ENCODE results near the gene POLR2F. TPM values are rescaled to one million over a fixed set of nuclear protein-coding genes. Genes with fewer than 3 reads are reported as not detected.
A peak's percentile ranks its signal among the peaks of the same experiment; 100 is the strongest.
"Not testable (repeated sequence)": the region's sequence is repeated elsewhere in the genome, so short reads cannot be mapped to it uniquely, and the experiment has no call there.

POLR2F gene
- total RNA-seq, 1 experiment from 2014 or later, result 167 TPM

DNA sequence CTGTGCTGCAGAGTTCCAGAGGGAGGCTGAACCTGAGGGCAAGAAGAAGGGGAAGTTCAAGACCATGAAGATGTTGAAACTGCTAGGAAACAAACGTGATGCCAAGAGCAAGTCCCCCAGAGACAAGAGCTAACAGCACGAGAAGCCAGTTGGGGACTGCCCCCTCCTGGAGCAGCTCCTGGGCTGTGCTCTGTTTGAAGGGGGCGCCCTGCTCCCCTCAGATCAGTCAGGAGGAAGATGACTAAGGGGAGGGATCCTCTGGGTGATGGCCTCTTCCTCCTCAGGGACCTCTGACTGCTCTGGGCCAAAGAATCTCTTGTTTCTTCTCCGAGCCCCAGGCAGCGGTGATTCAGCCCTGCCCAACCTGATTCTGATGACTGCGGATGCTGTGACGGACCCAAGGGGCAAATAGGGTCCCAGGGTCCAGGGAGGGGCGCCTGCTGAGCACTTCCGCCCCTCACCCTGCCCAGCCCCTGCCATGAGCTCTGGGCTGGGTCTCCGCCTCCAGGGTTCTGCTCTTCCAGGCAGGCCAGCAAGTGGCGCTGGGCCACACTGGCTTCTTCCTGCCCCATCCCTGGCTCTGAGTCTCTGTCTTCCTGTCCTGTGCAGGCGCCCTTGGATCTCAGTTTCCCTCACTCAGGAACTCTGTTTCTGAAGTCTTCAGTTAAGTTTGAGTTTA lies 12.7 kb upstream of the POLR2F start:
- DNase-seq, result no peak
- H3K27me3 ChIP-seq, result no peaks in the 10 kb centered on the region
- peaks cover 43% of the 10 kb centered on the region for H3K36me3 ChIP-seq
- no peaks in the 10 kb centered on the region for H3K9me3 ChIP-seq
- no peak overlapping the region for H3K4me3 ChIP-seq

DNA sequence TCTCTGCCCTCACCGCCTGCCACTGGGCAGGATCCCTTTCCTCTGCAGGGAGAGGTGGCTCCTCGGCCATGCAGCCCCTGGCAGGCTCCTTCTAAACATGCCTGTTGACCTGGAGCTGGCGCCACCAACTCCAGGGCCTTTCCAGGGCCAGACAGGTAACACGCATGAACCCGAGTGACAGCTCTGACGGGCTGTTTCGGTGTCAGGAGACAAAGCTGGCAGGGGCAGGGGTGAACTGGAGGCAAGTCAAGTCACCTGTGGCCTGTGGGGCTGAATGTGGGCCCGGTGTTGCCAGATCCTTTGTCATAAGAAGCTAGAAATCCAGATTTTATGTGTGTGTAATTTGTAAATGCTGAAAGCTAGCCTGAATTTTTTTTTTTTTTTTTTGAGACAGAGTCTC lies 11.4 kb upstream of the POLR2F start:
- Histone ChIP-seq H3K27me3 (no peaks in the 10 kb centered on the region), H3K9me3 (no peaks in the 10 kb centered on the region), H3K4me3 (no peak overlapping the region), H3K36me3 (peaks cover 32% of the 10 kb centered on the region)
- DNase-seq, result no peak

DNA sequence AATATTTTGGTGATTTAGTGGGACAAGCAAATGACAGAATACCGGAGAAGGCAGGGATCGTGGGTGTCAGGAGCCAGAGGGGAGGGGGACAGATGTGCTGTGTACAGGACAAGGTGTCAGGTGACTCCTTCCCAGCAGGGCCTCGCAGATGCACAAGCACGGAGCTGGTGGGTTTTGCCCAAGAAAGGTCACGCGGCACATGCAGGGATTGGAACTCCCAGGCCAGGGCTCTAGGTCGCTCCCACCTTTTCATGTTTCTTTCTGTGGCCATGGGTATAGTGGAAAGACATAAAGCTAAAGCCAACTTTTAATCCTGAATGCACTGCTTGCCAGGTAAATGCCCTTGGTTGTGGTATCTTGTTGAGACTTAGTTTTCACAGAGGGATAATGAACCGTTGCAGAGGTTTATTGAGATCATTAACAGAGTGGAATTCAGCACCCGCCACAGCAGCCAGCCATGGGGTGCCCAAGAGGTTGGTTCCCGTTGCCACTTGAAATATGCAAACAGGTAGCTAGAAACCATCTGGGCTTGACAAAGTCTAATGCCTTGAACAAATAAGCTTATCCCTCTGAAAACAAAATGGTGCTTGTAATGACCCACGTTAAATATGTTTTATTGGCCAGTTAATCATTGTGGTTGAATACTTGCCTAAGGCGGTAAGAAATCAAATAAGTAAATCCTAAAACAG lies 10.2 kb upstream of the POLR2F start:
- no peaks in the 10 kb centered on the region for H3K9me3 ChIP-seq
- H3K4me3 ChIP-seq, result no peak overlapping the region
- H3K36me3 ChIP-seq, result peaks cover 25% of the 10 kb centered on the region
- DNase-seq, result no peak
- H3K27me3 ChIP-seq, result no peaks in the 10 kb centered on the region

DNA sequence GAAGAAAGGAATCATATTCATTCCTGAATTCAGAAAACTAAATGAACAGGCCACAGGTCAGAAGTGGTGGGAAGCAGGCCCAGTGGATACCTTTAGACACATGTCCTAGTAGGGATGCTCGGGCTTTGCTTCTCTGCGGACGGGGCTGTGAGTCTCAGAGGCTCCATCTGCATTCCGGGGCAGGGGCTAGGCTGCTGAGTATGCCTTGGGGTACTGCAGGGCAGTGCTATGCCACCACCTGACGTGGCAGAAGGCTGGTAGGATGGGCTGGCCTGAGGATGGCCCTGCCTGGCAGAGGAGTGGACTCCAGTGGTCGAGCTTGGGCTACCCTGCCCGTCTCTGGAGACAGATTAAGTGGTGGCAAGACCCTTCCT lies 9.7 kb upstream of the POLR2F start:
- H3K9me3 ChIP-seq, result no peaks in the 10 kb centered on the region
- DNase-seq, result no peak
- no peaks in the 10 kb centered on the region for H3K27me3 ChIP-seq
- peaks cover 23% of the 10 kb centered on the region for H3K36me3 ChIP-seq
- H3K4me3 ChIP-seq, result no peak overlapping the region

DNA sequence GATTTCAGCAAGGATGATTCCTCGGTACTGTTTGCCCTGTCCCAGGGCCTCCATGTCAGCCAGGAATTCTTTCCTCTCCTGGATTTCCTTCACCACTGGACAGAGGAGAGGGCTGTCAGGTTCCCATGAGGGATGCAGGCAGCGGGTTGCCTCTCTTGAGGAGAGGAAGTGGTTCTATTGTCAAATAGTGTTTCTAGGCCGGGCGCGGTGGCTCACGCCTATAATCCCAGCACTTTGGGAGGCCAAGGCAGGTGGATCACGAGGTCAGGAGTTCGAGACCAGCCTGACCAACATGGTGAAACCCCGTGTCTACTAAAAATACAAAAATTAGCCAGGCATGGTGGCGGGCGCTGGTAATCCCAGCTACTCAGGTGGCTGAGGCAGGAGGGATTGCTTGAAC lies 9.1 kb upstream of the POLR2F start:
- not testable (repeated sequence) for H3K9me3 ChIP-seq, H3K27me3 ChIP-seq, H3K4me3 ChIP-seq, DNase-seq
- H3K36me3 ChIP-seq, result peaks cover 17% of the 10 kb centered on the region

DNA sequence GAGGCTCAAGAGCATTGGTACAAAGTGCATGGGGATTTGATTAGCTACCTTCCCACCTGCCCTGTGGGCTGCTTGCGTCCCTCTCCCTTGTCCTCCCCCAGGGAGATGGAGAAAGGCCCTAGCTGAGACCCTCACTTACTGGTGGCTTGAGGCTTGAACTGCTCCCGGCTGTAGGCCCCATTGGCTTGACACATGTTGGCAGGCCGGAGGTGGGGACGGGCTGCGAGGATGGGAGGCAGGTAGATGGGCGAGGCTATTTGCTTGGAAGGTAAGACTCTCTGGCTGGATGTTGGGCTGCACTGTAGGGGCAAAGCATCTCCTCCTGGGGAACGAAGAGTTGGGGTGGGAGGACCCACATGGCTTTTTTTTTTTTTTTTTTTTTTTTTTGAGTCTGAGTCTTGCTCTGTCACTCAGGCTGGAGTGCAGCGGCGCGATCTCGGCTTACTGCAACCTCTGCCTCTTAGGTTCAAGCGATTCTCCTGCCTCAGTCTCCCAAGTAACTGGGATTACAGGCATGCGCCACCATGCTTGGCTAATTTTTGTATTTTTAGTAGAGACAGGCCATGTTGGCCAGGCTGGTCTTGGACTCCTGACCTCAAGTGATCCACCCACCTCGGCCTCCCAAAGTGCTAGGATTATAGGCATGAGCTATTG lies 6.2 kb upstream of the POLR2F start:
- H3K4me3 ChIP-seq, H3K27me3 ChIP-seq, DNase-seq, H3K9me3 ChIP-seq, H3K36me3 ChIP-seq: not testable (repeated sequence)

DNA sequence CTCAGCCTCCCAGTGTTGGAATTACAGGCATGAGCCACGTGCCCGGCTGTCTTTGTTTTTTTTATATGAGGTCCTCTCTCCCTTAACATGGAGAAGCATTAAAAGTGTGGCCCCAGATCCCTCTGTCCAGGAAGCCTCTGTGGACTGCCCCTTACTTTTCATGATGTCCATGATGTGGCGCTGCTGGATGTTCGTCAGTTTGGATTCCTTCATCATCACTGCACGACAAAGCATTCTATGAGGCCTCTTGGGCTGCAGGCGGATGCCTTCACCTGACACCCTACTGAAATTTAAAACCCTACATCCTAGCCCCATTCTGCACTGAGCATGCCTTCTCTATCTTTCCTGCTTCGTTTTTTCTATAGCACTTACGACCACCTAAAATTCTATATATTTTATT lies 2.2 kb upstream of the POLR2F start:
- no peak for DNase-seq
- Histone ChIP-seq H3K4me3 (no peak overlapping the region), H3K9me3 (no peaks in the 10 kb centered on the region), H3K27me3 (no peaks in the 10 kb centered on the region), H3K36me3 (peaks cover 3% of the 10 kb centered on the region; the same call in 1 of the 2 replicates)

DNA sequence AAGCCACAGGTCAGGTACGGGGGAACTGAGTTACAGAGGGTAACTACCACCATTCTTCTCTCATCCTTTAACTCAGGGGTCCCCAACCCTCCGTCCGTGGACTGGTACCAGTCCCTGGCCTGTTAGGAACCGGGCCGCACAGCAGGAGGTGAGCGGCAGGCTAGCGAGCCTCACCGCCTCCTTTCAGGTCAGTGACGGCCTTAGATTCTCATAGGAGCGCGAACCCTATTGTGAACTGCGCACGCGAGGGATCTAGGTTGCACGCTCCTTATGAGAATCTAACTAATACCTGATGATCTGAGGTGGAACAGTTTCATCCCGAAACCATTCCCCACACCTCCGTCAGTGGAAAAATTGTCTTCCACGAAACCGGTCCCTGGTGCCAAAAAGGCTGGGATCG lies 870 bp upstream of the POLR2F start:
- peaks cover 16% of the 10 kb centered on the region for H3K36me3 ChIP-seq
- not testable (repeated sequence) for H3K27me3 ChIP-seq, DNase-seq, H3K9me3 ChIP-seq
- peak overlapping the region; percentile 100 for H3K4me3 ChIP-seq

DNA sequence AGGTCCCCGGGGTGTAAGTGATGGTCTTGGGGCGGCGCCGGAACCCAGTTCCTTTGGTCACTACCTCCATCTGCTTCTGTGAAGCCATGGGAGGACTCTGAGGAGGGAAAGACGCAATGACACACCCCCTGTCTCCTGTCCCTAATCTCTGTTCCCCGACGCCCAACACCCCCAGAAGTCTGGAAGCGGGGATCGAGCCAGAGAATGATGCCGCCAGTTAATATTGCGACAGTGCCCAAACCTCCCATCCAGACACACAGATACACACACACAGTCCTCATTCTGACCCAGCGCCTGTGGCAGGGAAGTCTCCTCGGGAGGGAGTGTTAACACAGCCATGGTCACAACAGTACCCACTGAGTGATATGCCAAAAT lies 450 bp upstream of the POLR2F start:
- Histone ChIP-seq H3K9me3 (no peaks in the 10 kb centered on the region), H3K27me3 (no peaks in the 10 kb centered on the region), H3K36me3 (peaks cover 19% of the 10 kb centered on the region), H3K4me3 (peak overlapping the region; percentile 100)
- DNase-seq, result no peak

DNA sequence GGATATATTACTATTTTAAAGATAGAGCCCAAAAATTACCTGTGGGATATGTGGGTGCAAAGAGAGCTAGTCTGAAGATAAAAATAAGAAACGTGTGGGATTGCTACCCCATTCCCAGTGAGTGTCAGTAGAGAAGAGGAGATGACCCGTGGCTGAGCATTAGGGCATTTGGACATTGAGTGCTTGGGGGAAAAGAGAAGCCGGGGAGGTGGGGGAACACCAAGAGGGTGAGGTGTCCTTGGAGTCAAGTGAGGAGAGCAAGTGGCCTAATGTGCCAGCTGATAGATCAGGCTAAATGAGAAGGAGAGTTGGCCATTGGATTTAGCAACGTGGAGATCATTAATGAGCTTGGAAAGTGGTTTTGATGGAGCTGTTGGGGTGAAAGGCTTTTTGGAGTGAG lies 1.2 kb downstream of the POLR2F start:
- Histone ChIP-seq H3K9me3 (no peaks in the 10 kb centered on the region), H3K27me3 (no peaks in the 10 kb centered on the region), H3K36me3 (peaks cover 31% of the 10 kb centered on the region), H3K4me3 (peak overlapping the region; percentile 100)
- DNase-seq, result no peak

DNA sequence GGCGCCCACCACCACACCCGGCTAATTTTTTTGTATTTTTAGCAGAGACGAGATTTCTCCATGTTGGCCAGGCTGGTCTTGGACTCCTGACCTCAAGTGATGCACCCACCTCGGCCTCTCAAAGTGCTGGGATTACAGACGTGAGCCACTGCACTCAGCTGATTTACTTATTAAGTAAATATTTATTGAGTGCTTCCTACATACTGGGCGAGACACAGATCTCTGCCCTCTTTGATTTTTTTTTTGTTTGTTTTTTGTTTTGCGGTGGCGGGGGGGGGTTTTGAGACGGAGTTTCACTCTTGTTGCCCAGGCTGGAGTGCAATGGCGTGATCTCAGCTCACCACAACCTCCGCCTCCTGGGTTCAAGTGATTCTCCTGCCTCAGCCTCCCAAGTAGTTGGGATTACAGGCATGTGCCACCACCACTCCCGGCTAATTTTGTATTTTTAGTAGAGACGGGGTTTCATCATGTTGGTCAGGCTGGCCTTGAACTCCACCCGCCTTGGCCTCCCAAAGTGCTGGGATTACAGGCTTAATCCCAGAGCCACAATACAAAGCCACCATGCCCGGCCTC lies 2.4 kb downstream of the POLR2F start:
- not testable (repeated sequence) for DNase-seq, H3K9me3 ChIP-seq, H3K27me3 ChIP-seq, H3K4me3 ChIP-seq
- peaks cover 34% of the 10 kb centered on the region for H3K36me3 ChIP-seq

DNA sequence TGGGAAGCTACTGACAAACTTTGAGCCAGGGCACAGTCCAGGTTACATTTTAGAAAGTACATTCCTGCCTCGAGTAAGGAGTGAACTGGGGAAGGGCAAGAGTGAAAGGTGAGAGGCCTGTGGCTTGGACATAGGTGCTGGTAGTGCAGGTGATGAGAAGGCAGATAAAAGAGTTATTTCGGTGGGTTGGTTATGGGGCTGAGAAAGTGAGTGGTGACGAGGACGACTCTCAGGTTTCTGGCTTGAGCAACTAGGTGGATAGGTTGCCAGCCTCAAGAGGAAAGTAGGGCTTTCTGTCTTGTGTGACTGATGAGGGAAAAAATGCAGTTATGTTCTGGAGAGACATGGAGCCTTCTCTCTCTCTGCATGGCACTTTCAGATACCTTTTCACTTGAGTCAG lies 3.7 kb downstream of the POLR2F start:
- Histone ChIP-seq H3K9me3 (no peaks in the 10 kb centered on the region), H3K4me3 (no peak overlapping the region), H3K27me3 (no peaks in the 10 kb centered on the region), H3K36me3 (peaks cover 42% of the 10 kb centered on the region)
- DNase-seq, result no peak

DNA sequence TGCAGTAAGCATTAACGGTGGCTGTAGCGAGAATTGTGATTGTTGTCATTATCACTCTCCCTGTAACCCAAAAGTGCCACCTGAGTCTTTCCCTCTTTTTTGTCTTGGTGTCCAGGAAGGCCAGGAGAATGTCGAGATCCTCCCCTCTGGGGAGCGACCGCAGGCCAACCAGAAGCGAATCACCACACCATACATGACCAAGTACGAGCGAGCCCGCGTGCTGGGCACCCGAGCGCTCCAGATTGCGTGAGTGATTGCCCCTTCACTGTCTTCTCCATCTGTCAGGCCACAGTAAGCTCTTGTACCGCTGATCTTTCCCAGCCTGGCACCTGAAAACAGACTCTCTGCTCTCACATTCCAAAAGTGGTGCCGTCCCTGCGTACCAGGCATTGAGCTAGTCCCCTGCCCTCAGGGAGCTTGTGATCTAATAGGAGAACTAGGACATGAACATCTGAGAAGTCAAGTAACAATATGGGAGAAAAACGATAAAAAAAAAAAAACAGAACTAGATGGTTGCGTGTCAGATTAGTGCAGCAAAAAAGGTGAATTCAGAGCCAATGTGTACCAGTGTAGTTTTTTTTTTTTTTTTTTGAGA lies 5.8 kb downstream of the POLR2F start:
- Histone ChIP-seq H3K4me3 (no peak overlapping the region), H3K36me3 (peaks cover 44% of the 10 kb centered on the region), H3K27me3 (no peaks in the 10 kb centered on the region), H3K9me3 (no peaks in the 10 kb centered on the region)
- no peak for DNase-seq

DNA sequence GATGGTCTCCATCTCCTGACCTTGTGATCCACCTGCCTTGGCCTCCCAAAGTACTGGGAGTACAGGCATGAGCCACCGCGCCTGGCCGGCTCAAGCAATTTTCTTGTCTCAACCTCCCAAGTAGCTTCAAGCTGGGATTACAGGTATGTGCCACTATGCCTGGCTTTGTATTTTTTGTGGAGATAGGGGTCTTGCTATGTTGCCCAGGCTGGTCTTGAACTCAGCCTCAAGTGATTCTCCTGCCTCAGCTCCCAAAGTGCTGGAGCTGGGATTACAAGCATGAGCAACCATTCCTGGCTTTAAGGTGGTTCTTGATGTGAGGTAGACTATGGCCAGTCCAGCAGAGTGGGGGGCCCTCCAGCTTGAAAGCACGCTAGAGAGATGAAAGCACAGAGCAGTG lies 7.6 kb downstream of the POLR2F start:
- Histone ChIP-seq H3K36me3 (peaks cover 54% of the 10 kb centered on the region), H3K9me3 (no peaks in the 10 kb centered on the region), H3K4me3 (no peak overlapping the region), H3K27me3 (no peaks in the 10 kb centered on the region)
- DNase-seq, result no peak

DNA sequence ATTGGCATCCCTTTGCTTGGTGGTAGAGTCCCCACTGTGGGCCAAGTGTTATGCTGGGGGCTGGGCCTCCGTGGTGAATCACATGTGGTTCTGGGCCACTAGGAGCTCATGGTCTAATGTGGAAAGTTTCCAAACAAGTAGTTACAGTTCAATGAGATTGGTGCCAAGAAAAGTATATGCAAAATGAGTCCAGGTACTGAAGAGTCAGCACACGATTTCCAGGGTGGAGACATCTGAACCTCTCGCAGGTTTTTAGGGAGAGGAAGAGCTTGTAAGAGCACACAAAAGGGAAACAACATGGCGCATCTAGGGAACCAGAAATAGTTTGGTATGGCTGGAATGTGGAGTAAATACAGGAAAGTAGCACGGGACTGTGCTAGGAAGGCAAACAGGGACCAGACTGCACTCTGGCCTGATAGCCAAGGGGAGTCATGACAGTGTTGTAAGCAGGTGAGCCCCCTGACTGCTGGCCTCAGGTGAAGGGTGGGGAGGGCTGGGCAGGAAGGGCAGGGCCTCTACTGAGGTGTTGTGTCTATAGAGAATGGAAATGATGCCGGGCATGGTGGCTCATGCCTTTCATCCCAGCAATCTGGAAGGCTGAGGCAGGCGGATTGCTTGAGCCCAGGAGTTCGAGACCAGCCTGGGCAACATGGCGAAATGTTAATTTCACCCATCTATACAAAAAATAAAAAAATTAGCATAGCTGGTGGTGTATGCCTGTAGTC lies 12.6 kb downstream of the POLR2F start:
- Histone ChIP-seq H3K4me3 (no peak overlapping the region), H3K36me3 (peaks cover 40% of the 10 kb centered on the region), H3K9me3 (no peaks in the 10 kb centered on the region), H3K27me3 (no peaks in the 10 kb centered on the region)
- no peak for DNase-seq

DNA sequence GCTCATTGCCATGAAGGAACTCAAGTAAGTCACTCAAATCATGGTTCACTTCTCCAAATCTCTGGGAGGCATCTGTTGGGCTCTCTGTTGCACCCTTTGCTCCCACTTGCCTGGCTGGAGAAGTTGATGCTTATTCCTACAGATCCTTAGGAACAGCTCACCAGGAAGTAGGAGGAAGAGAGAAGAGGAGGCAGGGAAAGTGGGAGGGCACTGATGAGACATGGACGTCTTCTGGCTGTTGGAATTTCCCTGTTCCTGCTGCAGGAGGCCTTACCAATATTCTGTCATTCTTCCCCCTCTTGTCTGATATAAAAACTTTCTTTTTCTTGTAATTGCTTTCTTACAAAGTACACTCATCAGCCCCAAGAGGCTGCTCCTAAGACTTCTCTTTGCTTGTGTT lies 13.6 kb downstream of the POLR2F start:
- DNase-seq, result no peak
- Histone ChIP-seq H3K4me3 (no peak overlapping the region), H3K9me3 (no peaks in the 10 kb centered on the region), H3K36me3 (peaks cover 34% of the 10 kb centered on the region), H3K27me3 (no peaks in the 10 kb centered on the region)

All from MG63 (cell line).